Measurements from ENCODE around the gene CAPN15. TPM values are rescaled to one million over a fixed set of nuclear protein-coding genes. Genes with fewer than 3 reads are reported as not detected.

Gene CAPN15
- polyA plus RNA-seq, 2 donors: 28.4 to 47.6 TPM

- Histone ChIP-seq H3K27me3 (ENCODE audit: control insufficient read depth in 1 of 2, insufficient read depth in 2 of 2, low read length in 2 of 2) (no peaks in the 10 kb centered on the region), H3K27ac (ENCODE audit: low read depth in 2 of 2, low read length in 1 of 2) (peak overlapping the region; percentile 89), H3K4me1 (ENCODE audit: control insufficient read depth in 2 of 2, insufficient read depth in 2 of 2, low read length in 1 of 2) (peaks cover 9 to 51% of the 10 kb centered on the region in 2 donors), H3K36me3 (ENCODE audit: control insufficient read depth in 2 of 2, insufficient read depth in 2 of 2, low read length in 1 of 2) (peaks cover 0 to 2% of the 10 kb centered on the region in 2 donors), H3K9me3 (ENCODE audit: control insufficient read depth in 2 of 2, insufficient read depth in 1 of 2, low read depth in 1 of 2, low read length in 1 of 2) (no peaks in the 10 kb centered on the region), H3K4me3 (ENCODE audit: low read depth in 1 of 2, low read length in 2 of 2) (peak overlapping the region; percentile 61 to 94)
- WGBS, 2 donors: 39 to 46% methylated on average over 10 of the region's 10 CpGs
These were observed 63.3 kb downstream of the CAPN15 start for GRCh38 chr16:590815-591200.

GRCh38 chr16:591231-591630 lies 63.7 kb downstream of the CAPN15 start:
- WGBS, 2 donors: 64 to 67% methylated on average over 8 of the region's 8 CpGs
- no peaks in the 10 kb centered on the region for H3K27me3 ChIP-seq (ENCODE audit: control insufficient read depth in 1 of 2, insufficient read depth in 2 of 2, low read length in 2 of 2)
- peaks cover 11 to 55% of the 10 kb centered on the region in 2 donors for H3K4me1 ChIP-seq (ENCODE audit: control insufficient read depth in 2 of 2, insufficient read depth in 2 of 2, low read length in 1 of 2)
- no peaks in the 10 kb centered on the region for H3K9me3 ChIP-seq (ENCODE audit: control insufficient read depth in 2 of 2, insufficient read depth in 1 of 2, low read depth in 1 of 2, low read length in 1 of 2)
- peak overlapping the region; percentile 89 for H3K27ac ChIP-seq (ENCODE audit: low read depth in 2 of 2, low read length in 1 of 2)
- H3K36me3 ChIP-seq (ENCODE audit: control insufficient read depth in 2 of 2, insufficient read depth in 2 of 2, low read length in 1 of 2): peaks cover 0 to 4% of the 10 kb centered on the region in 2 donors
- peak overlapping the region; percentile 61 to 94 for H3K4me3 ChIP-seq (ENCODE audit: low read depth in 1 of 2, low read length in 2 of 2)

- H3K4me3 ChIP-seq (ENCODE audit: low read depth in 1 of 2, low read length in 2 of 2): peak overlapping the region; percentile 32 to 40
- 53 to 62% methylated on average over 15 of the region's 15 CpGs for WGBS, 2 donors
- H3K36me3 ChIP-seq (ENCODE audit: control insufficient read depth in 2 of 2, insufficient read depth in 2 of 2, low read length in 1 of 2): peaks cover 0 to 12% of the 10 kb centered on the region in 2 donors
- no peaks in the 10 kb centered on the region for H3K9me3 ChIP-seq (ENCODE audit: control insufficient read depth in 2 of 2, insufficient read depth in 1 of 2, low read depth in 1 of 2, low read length in 1 of 2)
- H3K4me1 ChIP-seq (ENCODE audit: control insufficient read depth in 2 of 2, insufficient read depth in 2 of 2, low read length in 1 of 2): peaks cover 13 to 61% of the 10 kb centered on the region in 2 donors
- H3K27me3 ChIP-seq (ENCODE audit: control insufficient read depth in 1 of 2, insufficient read depth in 2 of 2, low read length in 2 of 2): no peaks in the 10 kb centered on the region
- H3K27ac ChIP-seq (ENCODE audit: low read depth in 2 of 2, low read length in 1 of 2): peak overlapping the region; percentile 91 to 95
These were observed 64.5 kb downstream of the CAPN15 start for GRCh38 chr16:591892-592517.

- Histone ChIP-seq H3K27ac (ENCODE audit: low read depth in 2 of 2, low read length in 1 of 2) (peak overlapping the region; percentile 91 to 95), H3K36me3 (ENCODE audit: control insufficient read depth in 2 of 2, insufficient read depth in 2 of 2, low read length in 1 of 2) (peaks cover 0 to 13% of the 10 kb centered on the region in 2 donors), H3K27me3 (ENCODE audit: control insufficient read depth in 1 of 2, insufficient read depth in 2 of 2, low read length in 2 of 2) (no peaks in the 10 kb centered on the region), H3K4me3 (ENCODE audit: low read depth in 1 of 2, low read length in 2 of 2) (peak overlapping the region; percentile 32 to 40), H3K9me3 (ENCODE audit: control insufficient read depth in 2 of 2, insufficient read depth in 1 of 2, low read depth in 1 of 2, low read length in 1 of 2) (no peaks in the 10 kb centered on the region), H3K4me1 (ENCODE audit: control insufficient read depth in 2 of 2, insufficient read depth in 2 of 2, low read length in 1 of 2) (peaks cover 13 to 58% of the 10 kb centered on the region in 2 donors)
- 43 to 51% methylated on average over 24 of the region's 24 CpGs for WGBS, 2 donors
These were observed 65.2 kb downstream of the CAPN15 start for GRCh38 chr16:592518-593306.

- Histone ChIP-seq H3K9me3 (ENCODE audit: control insufficient read depth in 2 of 2, insufficient read depth in 1 of 2, low read depth in 1 of 2, low read length in 1 of 2) (no peaks in the 10 kb centered on the region), H3K4me3 (ENCODE audit: low read depth in 1 of 2, low read length in 2 of 2) (peak overlapping the region in 1 of 2 donors; percentile 18), H3K36me3 (ENCODE audit: control insufficient read depth in 2 of 2, insufficient read depth in 2 of 2, low read length in 1 of 2) (peaks cover 0 to 13% of the 10 kb centered on the region in 2 donors), H3K27me3 (ENCODE audit: control insufficient read depth in 1 of 2, insufficient read depth in 2 of 2, low read length in 2 of 2) (no peaks in the 10 kb centered on the region), H3K27ac (ENCODE audit: low read depth in 2 of 2, low read length in 1 of 2) (peak overlapping the region; percentile 91 to 95), H3K4me1 (ENCODE audit: control insufficient read depth in 2 of 2, insufficient read depth in 2 of 2, low read length in 1 of 2) (peaks cover 13 to 51% of the 10 kb centered on the region in 2 donors)
- WGBS, 2 donors: 47 to 56% methylated on average over 9 of the region's 9 CpGs
These were observed 65.9 kb downstream of the CAPN15 start for GRCh38 chr16:593406-593805.

- Histone ChIP-seq H3K27ac (ENCODE audit: low read depth in 2 of 2, low read length in 1 of 2) (peak overlapping the region; percentile 91 to 95), H3K27me3 (ENCODE audit: control insufficient read depth in 1 of 2, insufficient read depth in 2 of 2, low read length in 2 of 2) (no peaks in the 10 kb centered on the region), H3K4me3 (ENCODE audit: low read depth in 1 of 2, low read length in 2 of 2) (peak overlapping the region in 1 of 2 donors; percentile 18), H3K9me3 (ENCODE audit: control insufficient read depth in 2 of 2, insufficient read depth in 1 of 2, low read depth in 1 of 2, low read length in 1 of 2) (no peaks in the 10 kb centered on the region), H3K36me3 (ENCODE audit: control insufficient read depth in 2 of 2, insufficient read depth in 2 of 2, low read length in 1 of 2) (peaks cover 0 to 15% of the 10 kb centered on the region in 2 donors), H3K4me1 (ENCODE audit: control insufficient read depth in 2 of 2, insufficient read depth in 2 of 2, low read length in 1 of 2) (peaks cover 13 to 51% of the 10 kb centered on the region in 2 donors)
- WGBS, 2 donors: 54 to 55% methylated on average over 16 of the region's 16 CpGs
These were observed 66.3 kb downstream of the CAPN15 start for GRCh38 chr16:593807-594206.

- H3K36me3 ChIP-seq (ENCODE audit: control insufficient read depth in 2 of 2, insufficient read depth in 2 of 2, low read length in 1 of 2): peaks cover 0 to 22% of the 10 kb centered on the region in 2 donors
- H3K27me3 ChIP-seq (ENCODE audit: control insufficient read depth in 1 of 2, insufficient read depth in 2 of 2, low read length in 2 of 2): no peaks in the 10 kb centered on the region
- WGBS, 2 donors: 76 to 82% methylated on average over 18 of the region's 18 CpGs
- no peaks in the 10 kb centered on the region for H3K9me3 ChIP-seq (ENCODE audit: control insufficient read depth in 2 of 2, insufficient read depth in 1 of 2, low read depth in 1 of 2, low read length in 1 of 2)
- no peak overlapping the region for H3K27ac ChIP-seq (ENCODE audit: low read depth in 2 of 2, low read length in 1 of 2)
- H3K4me3 ChIP-seq (ENCODE audit: low read depth in 1 of 2, low read length in 2 of 2): no peak overlapping the region
- peaks cover 13 to 55% of the 10 kb centered on the region in 2 donors for H3K4me1 ChIP-seq (ENCODE audit: control insufficient read depth in 2 of 2, insufficient read depth in 2 of 2, low read length in 1 of 2)
These were observed 67.6 kb downstream of the CAPN15 start for GRCh38 chr16:595094-595528.

GRCh38 chr16:595942-596735 lies 68.6 kb downstream of the CAPN15 start:
- H3K4me1 ChIP-seq (ENCODE audit: control insufficient read depth in 2 of 2, insufficient read depth in 2 of 2, low read length in 1 of 2): peaks cover 13 to 49% of the 10 kb centered on the region in 2 donors
- WGBS, 2 donors: 76% methylated on average over 34 of the region's 34 CpGs

GRCh38 chr16:596736-597060 lies 69.2 kb downstream of the CAPN15 start:
- Histone ChIP-seq H3K27ac (ENCODE audit: low read depth in 2 of 2, low read length in 1 of 2) (no peak overlapping the region), H3K36me3 (ENCODE audit: control insufficient read depth in 2 of 2, insufficient read depth in 2 of 2, low read length in 1 of 2) (peaks cover 0 to 22% of the 10 kb centered on the region in 2 donors), H3K9me3 (ENCODE audit: control insufficient read depth in 2 of 2, insufficient read depth in 1 of 2, low read depth in 1 of 2, low read length in 1 of 2) (no peaks in the 10 kb centered on the region), H3K27me3 (ENCODE audit: control insufficient read depth in 1 of 2, insufficient read depth in 2 of 2, low read length in 2 of 2) (no peaks in the 10 kb centered on the region), H3K4me3 (ENCODE audit: low read depth in 1 of 2, low read length in 2 of 2) (no peak overlapping the region), H3K4me1 (ENCODE audit: control insufficient read depth in 2 of 2, insufficient read depth in 2 of 2, low read length in 1 of 2) (peaks cover 13 to 46% of the 10 kb centered on the region in 2 donors)
- WGBS, 2 donors: 80 to 91% methylated on average over 12 of the region's 12 CpGs

More at GRCh38 chr16:595942-596735, 68.6 kb downstream of the CAPN15 start:
- H3K27me3 ChIP-seq (ENCODE audit: control insufficient read depth in 1 of 2, insufficient read depth in 2 of 2, low read length in 2 of 2): no peaks in the 10 kb centered on the region
- H3K4me3 ChIP-seq (ENCODE audit: low read depth in 1 of 2, low read length in 2 of 2): no peak overlapping the region
- H3K27ac ChIP-seq (ENCODE audit: low read depth in 2 of 2, low read length in 1 of 2): no peak overlapping the region
- H3K36me3 ChIP-seq (ENCODE audit: control insufficient read depth in 2 of 2, insufficient read depth in 2 of 2, low read length in 1 of 2): peaks cover 0 to 22% of the 10 kb centered on the region in 2 donors
- H3K9me3 ChIP-seq (ENCODE audit: control insufficient read depth in 2 of 2, insufficient read depth in 1 of 2, low read depth in 1 of 2, low read length in 1 of 2): no peaks in the 10 kb centered on the region

Measured in esophagus (tissue), 2 donors.